ENCODE measurements around the gene PLCB1. TPM values are rescaled to one million over a fixed set of nuclear protein-coding genes. Genes with fewer than 3 reads are reported as not detected.

The PLCB1 gene
- total RNA-seq, 1 donor from 2014 or later, result 7.3 TPM

Other genes with a start within 250 kb of the PLCB1 start
- not detected for gene HAO1, start 191.8 kb upstream of the PLCB1 start, total RNA-seq
- gene TMX4, start 112.5 kb upstream of the PLCB1 start, total RNA-seq, result 91.1 TPM

Measured in cardiac septum (tissue), 1 donor.